GM19240 (cell line): ENCODE data around the gene CCDC27.

ENCODE experiments used
- DNase-seq: peaks from one replicate; pipeline ENCODE4 v3.0.0; 2011; ENCODE audit warnings: low spot score; ENCODE audit not compliant: insufficient read length

Gene CCDC27

DNA sequence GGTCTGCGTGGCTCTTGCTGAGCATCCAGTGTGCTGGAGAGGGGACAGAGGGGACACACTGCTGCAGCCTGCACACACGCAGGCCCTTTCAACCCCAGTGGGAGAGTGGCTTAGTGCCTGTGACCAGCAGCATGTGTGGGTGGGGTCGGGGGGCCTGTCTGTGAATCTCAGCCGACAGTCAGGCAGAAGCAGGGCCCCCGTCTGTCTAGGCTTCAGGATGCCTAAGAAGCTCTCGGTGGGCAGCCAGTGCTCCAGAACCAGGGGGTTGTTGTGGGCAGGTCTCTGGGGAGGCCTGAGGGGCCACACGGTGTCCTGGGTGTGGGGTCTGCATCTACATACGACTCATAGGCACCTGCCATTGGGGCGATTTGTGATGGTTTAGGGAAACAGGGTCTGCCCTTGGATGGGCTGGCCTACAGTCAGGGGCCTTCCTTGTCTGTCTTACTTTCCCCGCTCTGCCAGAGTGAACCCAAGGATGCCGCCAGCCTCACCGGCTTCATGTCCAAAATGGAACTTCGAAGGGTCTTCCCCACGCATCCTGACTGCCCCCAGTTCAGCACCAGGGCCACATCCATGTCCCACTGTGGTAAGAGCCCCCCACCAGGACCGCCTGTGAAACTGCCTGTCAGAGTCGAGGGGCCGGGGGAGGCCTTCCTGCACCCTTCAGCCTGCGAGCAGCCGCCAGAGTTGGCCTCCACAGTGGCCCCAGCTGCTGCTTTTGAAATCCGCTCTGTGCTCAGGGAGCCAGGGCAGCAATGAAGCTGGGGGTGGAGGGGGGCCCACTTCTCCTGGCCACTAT, 1.6 kb downstream of the CCDC27 start:
- DNase-seq = no peak

GRCh38 chr1:3756394-3756793, 4.1 kb downstream of the CCDC27 start:
- DNase-seq = no peak

DNA sequence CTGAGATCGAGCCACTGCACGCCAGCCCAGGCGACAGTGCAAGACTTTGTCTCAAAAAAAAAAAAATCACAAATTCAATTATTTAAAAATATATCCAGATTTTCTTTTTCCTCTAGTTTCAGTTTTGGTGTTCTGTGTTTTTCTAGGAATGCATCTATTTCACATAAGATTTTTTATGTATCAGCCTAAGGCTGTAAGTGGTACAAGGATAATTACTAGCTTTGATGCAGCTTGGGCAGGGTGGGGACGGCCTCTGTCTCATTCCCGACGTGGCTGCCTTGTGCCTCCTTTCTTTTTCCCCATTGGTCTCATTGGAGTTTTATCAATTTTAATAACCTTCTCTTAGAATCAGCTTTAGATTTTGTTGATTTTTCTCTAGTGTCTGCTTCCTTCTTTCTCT, 6.9 kb downstream of the CCDC27 start:
- DNase-seq = no peak

GRCh38 chr1:3759796-3760195, 7.5 kb downstream of the CCDC27 start:
- DNase-seq = no peak

DNA sequence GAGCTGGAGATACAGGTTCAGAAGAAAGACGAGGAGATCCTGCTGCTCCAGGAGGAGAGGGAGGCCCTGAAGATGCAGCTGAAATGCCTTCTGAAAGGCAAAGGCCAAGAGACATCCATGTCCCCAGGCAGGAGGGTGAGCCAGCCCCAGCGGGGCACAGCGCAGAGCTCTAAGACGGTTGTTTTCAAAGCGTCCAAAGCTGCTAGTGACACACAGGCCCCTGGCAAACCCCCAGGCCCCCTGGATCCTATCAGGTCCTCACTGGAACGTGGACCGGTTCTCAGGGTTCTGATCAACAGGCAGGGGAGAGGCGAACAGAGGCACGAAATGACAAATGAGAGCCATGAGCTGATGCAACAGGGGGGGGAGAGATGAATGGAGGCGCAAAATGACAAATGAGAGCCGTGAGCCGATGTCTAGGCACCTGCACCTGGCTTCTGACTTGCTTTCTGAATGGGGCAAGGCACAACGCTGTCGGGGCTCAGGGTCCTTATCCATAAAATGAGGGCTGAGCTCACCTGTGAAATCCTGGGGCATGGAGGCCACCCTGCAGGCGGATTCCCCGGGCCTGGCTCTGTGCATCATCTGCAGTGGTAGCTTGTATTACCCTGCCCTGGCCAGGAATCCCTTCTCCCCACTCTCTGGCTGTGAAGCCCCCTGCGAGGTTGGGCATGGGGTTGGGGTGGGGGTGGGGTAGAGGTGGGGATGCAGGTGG, 9.2 kb downstream of the CCDC27 start:
- no peak for DNase-seq

DNA sequence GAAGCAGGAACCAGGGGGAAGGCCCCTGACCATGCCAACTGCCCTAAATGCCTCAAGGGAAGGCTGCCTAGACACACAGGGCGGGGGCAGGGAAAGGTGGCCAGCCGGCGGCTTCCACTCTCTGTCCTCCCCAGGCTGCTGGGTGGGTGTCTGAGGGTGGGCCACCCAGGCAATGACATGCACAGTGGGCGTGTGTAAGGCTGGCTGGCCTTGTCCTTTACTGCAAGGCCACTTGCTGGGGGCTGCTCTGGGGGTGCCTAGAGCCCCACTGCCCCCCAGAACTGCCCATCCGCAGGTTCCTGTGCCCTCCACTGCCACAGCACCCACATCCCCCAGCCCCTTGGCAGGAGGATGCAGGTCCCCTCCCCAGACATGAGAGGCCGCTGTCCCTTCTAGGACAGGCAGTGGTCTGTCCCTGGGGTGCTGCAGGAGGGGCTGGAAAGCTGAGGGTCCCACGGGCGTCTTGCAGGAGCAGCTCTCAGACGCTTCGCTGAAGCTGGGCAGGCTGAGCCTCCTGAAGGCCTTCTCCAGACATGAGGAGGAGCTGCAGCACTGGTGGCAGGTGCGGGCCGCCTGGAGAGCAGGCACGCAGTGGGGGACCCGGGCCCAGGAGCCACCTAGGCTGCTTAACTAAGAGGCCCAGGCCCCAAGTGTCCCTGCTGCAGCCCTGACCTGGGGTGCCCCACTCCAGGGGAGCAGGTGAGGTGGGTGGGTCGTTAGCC, 10.1 kb downstream of the CCDC27 start:
- no peak for DNase-seq

DNA sequence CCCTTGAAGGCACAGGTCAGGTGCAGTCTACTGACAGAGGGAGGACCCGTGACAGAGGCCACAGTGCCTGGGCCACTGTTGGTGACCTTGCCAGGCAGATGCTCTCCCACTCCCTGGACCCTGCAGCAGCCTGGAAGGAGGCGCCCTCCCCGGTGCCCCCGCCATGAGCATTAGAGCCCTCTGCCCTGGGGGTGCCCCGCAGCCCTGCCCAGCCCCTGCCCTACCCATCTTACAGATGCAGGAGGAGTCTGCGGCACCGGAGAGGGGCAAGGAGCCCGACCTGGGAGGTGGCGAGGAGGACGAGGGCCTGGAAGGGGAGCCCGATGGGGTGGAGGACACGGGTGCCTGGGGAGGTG, 10.6 kb downstream of the CCDC27 start:
- DNase-seq = no peak

DNA sequence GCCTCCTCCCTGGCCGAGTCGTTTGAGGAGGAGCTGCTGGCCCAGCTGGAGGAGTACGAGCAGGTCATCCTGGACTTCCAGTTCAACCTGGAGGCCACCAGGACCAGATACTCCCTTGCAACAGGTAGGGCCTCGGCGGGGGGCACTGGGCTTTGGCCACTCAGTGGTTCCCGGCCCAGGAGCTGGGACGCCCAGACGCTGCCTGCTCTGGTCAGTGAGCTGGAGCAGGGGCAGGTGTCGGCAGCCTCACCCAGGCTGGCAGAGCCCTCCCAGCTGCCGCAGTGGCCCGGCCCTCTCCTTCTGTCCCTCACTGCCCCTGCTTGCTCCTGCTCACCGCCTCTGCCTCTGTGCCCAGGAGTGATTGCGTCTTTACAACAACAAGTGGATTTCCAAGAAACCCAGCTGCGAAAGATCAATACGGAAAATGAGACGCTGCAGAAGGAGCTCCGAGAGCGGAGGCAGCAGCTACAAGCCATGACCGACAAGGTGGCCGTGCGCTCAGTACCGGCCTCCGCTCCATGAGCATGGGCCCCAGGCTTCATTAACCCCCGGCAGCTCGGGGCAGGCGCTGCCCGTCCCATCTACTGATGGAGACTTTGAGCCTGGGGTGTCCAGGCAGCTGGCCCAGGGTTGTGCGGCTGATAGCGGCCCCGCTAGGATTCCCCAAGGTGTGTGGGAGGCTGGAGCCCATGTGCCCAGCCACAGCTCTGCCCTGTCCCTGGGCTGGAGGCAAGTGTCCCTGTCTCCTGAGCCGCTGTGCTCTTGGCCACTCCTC, 11.3 kb downstream of the CCDC27 start:
- no peak for DNase-seq

GRCh38 chr1:3767328-3767925, 15.2 kb downstream of the CCDC27 start:
- DNase-seq = no peak

DNA sequence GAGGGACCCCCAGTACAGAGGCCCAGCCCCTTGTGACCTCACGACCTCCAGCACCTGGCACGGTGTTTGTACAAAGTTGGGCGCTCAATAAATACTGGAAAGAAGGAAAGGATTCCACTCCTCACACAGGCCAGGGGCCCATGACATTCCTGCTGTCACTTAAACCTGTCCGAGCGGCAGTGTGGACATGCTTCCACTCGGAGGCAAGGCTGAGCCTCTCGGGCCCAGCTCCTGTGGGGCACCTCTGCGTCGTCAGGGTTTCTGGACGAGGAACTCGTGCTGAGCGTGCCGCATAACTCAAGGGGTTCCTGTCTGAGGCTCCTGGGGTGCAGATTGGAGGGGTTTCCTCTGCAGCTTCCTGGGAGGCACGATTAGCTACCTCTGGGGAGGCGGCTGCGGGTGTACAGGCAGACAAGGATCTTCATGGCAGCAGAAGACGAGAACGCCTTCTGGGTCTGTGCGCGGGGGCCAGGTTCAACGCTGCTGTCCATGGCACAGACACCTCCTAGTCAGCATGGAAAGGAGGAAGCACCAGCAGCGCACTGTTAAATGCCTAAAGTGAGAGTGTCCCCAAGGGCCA, 16.7 kb downstream of the CCDC27 start:
- DNase-seq = no peak

GRCh38 chr1:3770047-3770765, 18.0 kb downstream of the CCDC27 start:
- no peak for DNase-seq

- no peak for DNase-seq
These were observed 19.1 kb downstream of the CCDC27 start for GRCh38 chr1:3771108-3772026.

GRCh38 chr1:3772027-3772714, 19.9 kb downstream of the CCDC27 start:
- peak; percentile 97 for DNase-seq

DNA sequence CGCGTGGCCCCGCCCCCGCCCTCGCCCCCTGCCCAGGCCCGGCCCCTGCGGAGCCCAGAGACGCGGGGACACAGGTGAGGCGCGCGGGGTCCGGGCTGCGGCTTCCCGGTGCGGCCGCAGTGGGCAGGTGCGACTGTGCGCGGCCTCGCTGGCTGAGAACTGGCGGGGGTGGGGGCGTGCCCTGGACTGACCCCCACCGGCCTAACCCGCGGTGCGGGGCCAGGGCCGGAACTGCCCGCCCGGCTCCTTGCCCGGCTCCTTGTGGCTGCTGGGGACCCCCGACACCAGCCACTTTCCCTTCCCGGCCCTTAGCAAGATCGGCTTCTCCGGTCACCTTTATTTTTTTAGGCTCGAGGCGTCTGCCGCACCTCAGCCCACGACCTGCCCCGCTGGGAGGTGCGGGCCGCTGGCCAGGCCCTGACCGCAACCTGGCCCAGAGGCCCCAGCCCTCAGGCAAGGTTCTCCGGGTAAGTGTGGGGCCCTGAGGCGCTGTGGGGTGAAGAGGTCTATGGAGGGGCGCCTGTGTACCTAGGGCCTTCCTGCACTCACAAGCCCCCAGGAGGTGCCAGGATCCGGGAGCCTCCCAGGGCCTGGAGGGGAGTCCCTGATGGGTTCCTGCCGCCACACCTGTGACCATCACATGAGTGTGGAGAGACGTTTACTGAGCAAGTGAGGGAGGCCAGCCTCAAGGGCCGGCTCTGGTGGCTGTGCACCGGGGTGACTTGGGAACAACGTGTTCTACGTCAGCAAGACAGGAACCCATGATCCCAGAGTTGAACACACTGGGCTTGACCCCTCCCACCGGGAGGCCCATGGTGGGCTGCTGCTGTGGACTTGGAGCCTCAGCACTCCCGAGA, 20.7 kb downstream of the CCDC27 start, which contains the start of gene SMIM1:
SMIM1 (plus strand) TSS at position 35 of the 857 bp plus-strand sequence. CDS start 2,625 bp downstream, outside the sequence.
- no peak for DNase-seq

DNA sequence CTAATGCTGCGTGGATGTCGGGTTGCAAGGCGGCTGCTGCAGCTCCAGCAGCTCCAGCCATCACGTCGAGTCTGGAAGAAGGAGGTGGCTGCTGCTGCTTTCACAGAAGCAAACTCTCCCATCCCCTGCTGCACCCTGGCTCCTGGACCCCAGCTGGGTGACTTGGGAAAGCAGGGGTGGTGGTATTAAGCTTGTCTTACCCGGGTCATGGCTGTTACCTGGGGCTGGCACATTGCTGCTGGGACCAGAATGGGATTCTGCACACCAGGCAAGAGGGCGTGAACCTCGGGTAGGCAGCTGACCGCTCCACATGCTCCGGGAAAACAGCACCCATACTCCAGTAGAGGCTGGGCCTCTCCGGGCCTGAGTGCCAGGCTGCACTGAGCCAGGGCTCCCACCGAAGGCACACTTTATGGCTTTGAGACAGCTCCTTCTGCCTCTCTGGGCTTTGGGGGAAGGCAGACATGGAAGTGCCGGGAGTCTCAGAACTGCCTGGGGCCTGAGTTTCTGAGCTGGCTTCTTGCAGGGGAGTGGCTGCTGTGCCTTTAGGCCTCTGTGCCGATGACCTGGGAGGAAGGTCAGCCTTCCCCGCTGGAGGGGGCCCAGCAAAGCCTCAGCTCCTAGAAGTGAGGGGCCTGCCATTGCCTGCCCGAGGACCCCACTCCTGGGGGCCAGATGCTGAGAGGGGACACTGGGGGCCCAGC, 21.5 kb downstream of the CCDC27 start:
- DNase-seq = no peak

GRCh38 chr1:3774276-3774945, 22.2 kb downstream of the CCDC27 start:
- DNase-seq = no peak
